ENCODE results near the gene RAP1GAP2. TPM values are rescaled to one million over a fixed set of nuclear protein-coding genes. Genes with fewer than 3 reads are reported as not detected.
"Not testable (repeated sequence)": the region's sequence is repeated elsewhere in the genome, so short reads cannot be mapped to it uniquely, and the experiment has no call there.

RAP1GAP2 gene
- total RNA-seq, 1 donor from 2014 or later: 8.4 TPM

- no peak for ATAC-seq
- no peak for DNase-seq (ENCODE audit: low spot score)
- intact Hi-C loops (cut with DNase I): no loop called here
Observed at GRCh38 chr17:2996810-2997670, 200.8 kb downstream of the RAP1GAP2 start.

GRCh38 chr17:2998469-2998901 lies 202.2 kb downstream of the RAP1GAP2 start:
- ATAC-seq; intact Hi-C loops (cut with DNase I); DNase-seq (ENCODE audit: low spot score): not testable (repeated sequence)

- ATAC-seq (no peak), DNase-seq (ENCODE audit: low spot score) (peak; percentile 49)
- intact Hi-C loops (cut with DNase I): no loop called here
Observed at GRCh38 chr17:3002538-3003295, 206.5 kb downstream of the RAP1GAP2 start.

GRCh38 chr17:3003296-3004149 lies 207.3 kb downstream of the RAP1GAP2 start:
- ATAC-seq (peak; percentile 48), DNase-seq (ENCODE audit: low spot score) (no peak)
- intact Hi-C loops (cut with DNase I): no loop called here

GRCh38 chr17:3004150-3004801 lies 208.0 kb downstream of the RAP1GAP2 start:
- intact Hi-C loops (cut with DNase I): no loop called here
- DNase-seq (ENCODE audit: low spot score): peak; percentile 99
- peak; percentile 92 for ATAC-seq

- ATAC-seq (no peak), DNase-seq (ENCODE audit: low spot score) (no peak)
- intact Hi-C loops (cut with DNase I): no loop called here
Observed at GRCh38 chr17:3004925-3005324, 208.7 kb downstream of the RAP1GAP2 start.

- no peak for DNase-seq (ENCODE audit: low spot score)
- intact Hi-C loops (cut with DNase I): no loop called here
- no peak for ATAC-seq
Observed at GRCh38 chr17:3005696-3006095, 209.5 kb downstream of the RAP1GAP2 start.

GRCh38 chr17:3006801-3007200 lies 210.6 kb downstream of the RAP1GAP2 start:
- intact Hi-C loops (cut with DNase I): no loop called here
- ATAC-seq (no peak), DNase-seq (ENCODE audit: low spot score) (no peak)

GRCh38 chr17:3007651-3008121 lies 211.4 kb downstream of the RAP1GAP2 start:
- intact Hi-C loops (cut with DNase I): no loop called here
- DNase-seq (ENCODE audit: low spot score) (no peak), ATAC-seq (no peak)

GRCh38 chr17:3008336-3009288 lies 212.4 kb downstream of the RAP1GAP2 start:
- ATAC-seq (no peak), DNase-seq (ENCODE audit: low spot score) (no peak)
- intact Hi-C loops (cut with DNase I): no loop called here

- no peak for ATAC-seq
- intact Hi-C loops (cut with DNase I): no loop called here
- no peak for DNase-seq (ENCODE audit: low spot score)
Observed at GRCh38 chr17:3009411-3009920, 213.2 kb downstream of the RAP1GAP2 start.

- intact Hi-C loops (cut with DNase I): loop anchor here (2.0 kb wide), 1 partner anchor 183 kb away; no protein-coding TSS in a partner anchor
- ATAC-seq: no peak
- DNase-seq (ENCODE audit: low spot score): no peak
Observed at GRCh38 chr17:3011891-3012290, 215.7 kb downstream of the RAP1GAP2 start.

GRCh38 chr17:3012926-3013581 lies 216.8 kb downstream of the RAP1GAP2 start:
- DNase-seq (ENCODE audit: low spot score): peak; percentile 83
- peak; percentile 93 for ATAC-seq
- intact Hi-C loops (cut with DNase I): loop anchor here (2.0 kb wide), 1 partner anchor 184 kb away; no protein-coding TSS in a partner anchor

- intact Hi-C loops (cut with DNase I): no loop called here
- no peak for ATAC-seq
Observed at GRCh38 chr17:3015890-3016289, 219.7 kb downstream of the RAP1GAP2 start.

GRCh38 chr17:3017936-3018335 lies 221.7 kb downstream of the RAP1GAP2 start:
- DNase-seq (ENCODE audit: low spot score) (no peak), ATAC-seq (no peak)
- intact Hi-C loops (cut with DNase I): no loop called here

More at GRCh38 chr17:3015890-3016289, 219.7 kb downstream of the RAP1GAP2 start:
- DNase-seq (ENCODE audit: low spot score): no peak

- ATAC-seq: no peak
- intact Hi-C loops (cut with DNase I): no loop called here
- DNase-seq (ENCODE audit: low spot score): no peak
Observed at GRCh38 chr17:3019761-3020160, 223.5 kb downstream of the RAP1GAP2 start.

GRCh38 chr17:3020381-3020780 lies 224.1 kb downstream of the RAP1GAP2 start:
- intact Hi-C loops (cut with DNase I): no loop called here
- ATAC-seq (no peak), DNase-seq (ENCODE audit: low spot score) (no peak)

Data from sciatic nerve (tissue), 2 donors.